SK-N-SH (cell line): Measurements from ENCODE around the gene CARD14.

Source experiments
- CTCF ChIP-seq: fragments of 200-600 bp; sonication (generic); IDR thresholded peaks from 2 replicates; pipeline ENCODE4 v1.6.1; 2017; ENCODE audit warnings: antibody characterized with exemption, mild to moderate bottlenecking, moderate library complexity
- EZH2phosphoT487 ChIP-seq: fragments of 200-600 bp; sonication (generic); IDR thresholded peaks from 2 replicates; pipeline ENCODE4 v1.6.1; 2017; ENCODE audit warnings: low read depth, mixed run types, mild to moderate bottlenecking, antibody characterized with exemption, moderate library complexity, borderline replicate concordance
- FOXM1 ChIP-seq: IDR thresholded peaks from 2 replicates; pipeline ENCODE4 v1.4.0; 2012; ENCODE audit warnings: low read depth, mild to moderate bottlenecking
- GABPA ChIP-seq: IDR thresholded peaks from 2 replicates; pipeline ENCODE4 v1.4.0; 2012; ENCODE audit warnings: low read depth, mild to moderate bottlenecking
- GATA2 ChIP-seq: sonication (generic); formaldehyde crosslinking; IDR thresholded peaks from 2 replicates; pipeline ENCODE4 v1.5.0; 2020; ENCODE audit warnings: mild to moderate bottlenecking, missing genetic modification reagents
- JUND ChIP-seq: IDR thresholded peaks from 2 replicates; pipeline ENCODE4 v1.4.0; 2012
- RCOR1 ChIP-seq: fragments of 150-350 bp; IDR thresholded peaks from 2 replicates; pipeline ENCODE4 v1.6.1; 2017; ENCODE audit warnings: antibody characterized with exemption, low read length
- SMC3 ChIP-seq: IDR thresholded peaks from 2 replicates; pipeline ENCODE4 v1.6.1; 2012; ENCODE audit warnings: low read depth, low read length, improper control_type of control experiment
- TEAD4 ChIP-seq: IDR thresholded peaks from 2 replicates; pipeline ENCODE4 v1.4.0; 2012; ENCODE audit warnings: mild to moderate bottlenecking, borderline replicate concordance; ENCODE audit not compliant: insufficient read depth
- USF2 ChIP-seq: fragments of 150-350 bp; IDR thresholded peaks from 2 replicates; pipeline ENCODE4 v1.6.1; 2017; ENCODE audit warnings: antibody characterized with exemption, low read length, low read depth, borderline replicate concordance
- TF ChIP-seq, protein P1 (sequence below): IDR thresholded peaks from 2 replicates; pipeline ENCODE4 v1.4.0; 2012; ENCODE audit warnings: low read depth, borderline replicate concordance
- TF ChIP-seq, protein P2 (sequence below): IDR thresholded peaks from 2 replicates; pipeline ENCODE4 v1.4.0; 2012; ENCODE audit warnings: low read depth

GRCh38 chr17:80252871-80253270, 83.0 kb downstream of the CARD14 start:
- TF ChIP-seq, protein P1, sequence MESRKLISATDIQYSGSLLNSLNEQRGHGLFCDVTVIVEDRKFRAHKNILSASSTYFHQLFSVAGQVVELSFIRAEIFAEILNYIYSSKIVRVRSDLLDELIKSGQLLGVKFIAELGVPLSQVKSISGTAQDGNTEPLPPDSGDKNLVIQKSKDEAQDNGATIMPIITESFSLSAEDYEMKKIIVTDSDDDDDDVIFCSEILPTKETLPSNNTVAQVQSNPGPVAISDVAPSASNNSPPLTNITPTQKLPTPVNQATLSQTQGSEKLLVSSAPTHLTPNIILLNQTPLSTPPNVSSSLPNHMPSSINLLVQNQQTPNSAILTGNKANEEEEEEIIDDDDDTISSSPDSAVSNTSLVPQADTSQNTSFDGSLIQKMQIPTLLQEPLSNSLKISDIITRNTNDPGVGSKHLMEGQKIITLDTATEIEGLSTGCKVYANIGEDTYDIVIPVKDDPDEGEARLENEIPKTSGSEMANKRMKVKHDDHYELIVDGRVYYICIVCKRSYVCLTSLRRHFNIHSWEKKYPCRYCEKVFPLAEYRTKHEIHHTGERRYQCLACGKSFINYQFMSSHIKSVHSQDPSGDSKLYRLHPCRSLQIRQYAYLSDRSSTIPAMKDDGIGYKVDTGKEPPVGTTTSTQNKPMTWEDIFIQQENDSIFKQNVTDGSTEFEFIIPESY, result no peak
- TF ChIP-seq CTCF (peak; percentile 58), USF2 (no peak), EZH2phosphoT487 (no peak), RCOR1 (no peak), GABPA (no peak), GATA2 (no peak), TEAD4 (no peak), SMC3 (peak; percentile 45; the same call in 1 of the 2 replicates), FOXM1 (no peak), JUND (no peak)
- TF ChIP-seq, protein P2, sequence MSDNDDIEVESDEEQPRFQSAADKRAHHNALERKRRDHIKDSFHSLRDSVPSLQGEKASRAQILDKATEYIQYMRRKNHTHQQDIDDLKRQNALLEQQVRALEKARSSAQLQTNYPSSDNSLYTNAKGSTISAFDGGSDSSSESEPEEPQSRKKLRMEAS, result no peak
